Measurements from ENCODE around the gene TSPAN31. TPM values are rescaled to one million over a fixed set of nuclear protein-coding genes. Genes with fewer than 3 reads are reported as not detected.

Gene TSPAN31
- polyA plus RNA-seq, 2 of the 4 experiments (the other 2 are of a cell fraction): 20.6 to 51.9 TPM

- peak; percentile 61 to 83 for ATAC-seq
- POLR2A ChIA-PET: interaction anchor here (0.6 to 1.9 kb wide), 4 partner anchors 8 to 610 kb away, joined by 3 to 14 read pairs (median 3); no protein-coding TSS in a partner anchor
- FAIRE-seq: no peak
- TF ChIP-seq RCOR1 (IDR thresholded peaks at IDR 0.05; ENCODE audit: low read depth, low read length) (no peak), BCL3 (IDR thresholded peaks at IDR 0.05) (no peak), NFE2L2 (conservative IDR thresholded peaks at IDR 0.05; ENCODE audit: low read length) (no peak), GATA3 (IDR thresholded peaks at IDR 0.05; ENCODE audit: borderline replicate concordance) (no peak), E2F6 (IDR thresholded peaks at IDR 0.05; ENCODE audit: borderline replicate concordance, low read depth) (no peak), ATOH8 (CRISPR knock-in tag; IDR thresholded peaks at IDR 0.05; ENCODE audit: low read depth) (no peak), NR3C1 (IDR thresholded peaks at IDR 0.05) (no peak), CTCF (IDR thresholded peaks at IDR 0.05) (peak; percentile 46), JUNB (IDR thresholded peaks at IDR 0.05) (no peak), HMGXB4 (CRISPR knock-in tag; IDR thresholded peaks at IDR 0.05; ENCODE audit: borderline replicate concordance) (no peak), MYC (IDR thresholded peaks at IDR 0.05; ENCODE audit: borderline replicate concordance, low read length) (no peak), SMC3 (IDR thresholded peaks at IDR 0.05) (peak; percentile 45), PHF8 (IDR thresholded peaks at IDR 0.05; ENCODE audit: borderline replicate concordance, low read depth) (no peak), RNF2 (IDR thresholded peaks at IDR 0.05; ENCODE audit: borderline replicate concordance, low read depth) (no peak; the same call in 1 of the 2 replicates), EP300 (IDR thresholded peaks at IDR 0.05) (no peak), HOXA7 (CRISPR knock-in tag; IDR thresholded peaks at IDR 0.05) (no peak), EHF (CRISPR knock-in tag; IDR thresholded peaks at IDR 0.05) (no peak), KDM5A (IDR thresholded peaks at IDR 0.05) (no peak), MAX (IDR thresholded peaks at IDR 0.05) (peak; percentile 49), RAD21 (conservative IDR thresholded peaks at IDR 0.05 in 1 of 2, IDR thresholded peaks at IDR 0.05 in 1 of 2) (peak; percentile 54 to 60; a peak in 4 of 5 replicates), EHMT2 (IDR thresholded peaks at IDR 0.05; ENCODE audit: low read depth) (no peak), POLR2AphosphoS2 (conservative IDR thresholded peaks at IDR 0.05; ENCODE audit: low read length) (no peak), HOXB5 (CRISPR knock-in tag; IDR thresholded peaks at IDR 0.05) (no peak), RARB (CRISPR knock-in tag; IDR thresholded peaks at IDR 0.05) (no peak), ZSCAN20 (CRISPR knock-in tag; IDR thresholded peaks at IDR 0.05) (no peak), ZC3H11A (IDR thresholded peaks at IDR 0.05) (no peak), NPAS2 (CRISPR knock-in tag; IDR thresholded peaks at IDR 0.05; ENCODE audit: borderline replicate concordance) (no peak), USF2 (IDR thresholded peaks at IDR 0.05) (no peak), HOXB13 (CRISPR knock-in tag; IDR thresholded peaks at IDR 0.05; ENCODE audit: low read depth) (no peak), CEBPB (IDR thresholded peaks at IDR 0.05) (no peak), CBX8 (IDR thresholded peaks at IDR 0.05) (no peak)
Observed at GRCh38 chr12:57735952-57736740, 8.7 kb upstream of the TSPAN31 start.

More at GRCh38 chr12:57735952-57736740, 8.7 kb upstream of the TSPAN31 start:
- H3K4me3 ChIP-seq: peak overlapping the region; percentile 60
- CTCF ChIA-PET: interaction anchor here (0.6 to 10.7 kb wide), 30 partner anchors 9 to 276 kb away, joined by 3 to 242 read pairs (median 4); partner anchors contain the start of genes B4GALNT1, CYP27B1, OS9 and PIP4K2C
- H3K27ac ChIP-seq: peak overlapping the region; percentile 39 to 74; a peak in 5 of 6 replicates
- 2% methylated on average over 44 of the region's 49 CpGs for WGBS (ENCODE audit: missing lambda C conversion rate)
- peak in 1 of 2 experiments; percentile 67 for DNase-seq (ENCODE audit: low read depth in 1 of 2, low spot score in 1 of 2)
- peak overlapping the region; percentile 100 for H3K4me2 ChIP-seq
- H3K4me1 ChIP-seq: peaks cover 27% of the 10 kb centered on the region
- H3K9me3 ChIP-seq: no peaks in the 10 kb centered on the region

All from A549 (cell line).